Osteoblast (primary cell): ENCODE data around the gene PDCD5. TPM values are rescaled to one million over a fixed set of nuclear protein-coding genes. Genes with fewer than 3 reads are reported as not detected.

ENCODE experiments used
- DNase-seq: peaks from one replicate; pipeline ENCODE4 v3.0.0; 2011; ENCODE audit warnings: low spot score, mixed read lengths; ENCODE audit not compliant: insufficient read length; ENCODE audit errors: missing footprints
- H2AFZ ChIP-seq: 2 replicates; pipeline ENCODE4 v1.6.0; 2011; ENCODE audit warnings: mild to moderate bottlenecking, low read length
- H3K27ac ChIP-seq: 2 replicates; pipeline ENCODE4 v1.5.1; 2011; ENCODE audit warnings: mild to moderate bottlenecking, low read depth, low read length, moderate library complexity
- H3K27me3 ChIP-seq: 2 replicates; pipeline ENCODE4 v1.6.0; 2012; ENCODE audit warnings: mild to moderate bottlenecking, control low read depth, inconsistent platforms, low read length, moderate library complexity; ENCODE audit not compliant: insufficient read depth
- H3K36me3 ChIP-seq: 2 replicates; pipeline ENCODE4 v1.5.1; 2011; ENCODE audit warnings: mild to moderate bottlenecking, low read length, control low read depth, moderate library complexity; ENCODE audit not compliant: insufficient read depth
- H3K4me1 ChIP-seq: 2 replicates; pipeline ENCODE4 v1.5.1; 2011; ENCODE audit warnings: mild to moderate bottlenecking, low read length, control low read depth, moderate library complexity; ENCODE audit not compliant: insufficient read depth
- H3K4me2 ChIP-seq: 2 replicates; pipeline ENCODE4 v1.6.0; 2011; ENCODE audit warnings: mild to moderate bottlenecking, low read length; ENCODE audit not compliant: insufficient read depth
- H3K4me3 ChIP-seq: fragments of 200-600 bp; sonication (generic); 3 replicates; pipeline ENCODE4 v1.5.1; 2012; ENCODE audit warnings: mild to moderate bottlenecking, low read length, inconsistent platforms; ENCODE audit not compliant: insufficient read depth
- H3K79me2 ChIP-seq: 2 replicates; pipeline ENCODE4 v1.6.0; 2012; ENCODE audit warnings: mild to moderate bottlenecking, low read length, control low read depth, inconsistent platforms; ENCODE audit not compliant: insufficient read depth
- H3K9me3 ChIP-seq: 2 replicates; pipeline ENCODE4 v1.5.1; 2011; ENCODE audit warnings: low read depth, low read length, control low read depth
- H4K20me1 ChIP-seq: 2 replicates; pipeline ENCODE4 v1.6.0; 2012; ENCODE audit warnings: mild to moderate bottlenecking, low read length, control low read depth; ENCODE audit not compliant: insufficient read depth
- CTCF ChIP-seq: IDR thresholded peaks from 2 replicates; pipeline ENCODE4 v1.5.1; 2011; ENCODE audit warnings: mild to moderate bottlenecking, low read depth, low read length, moderate library complexity; ENCODE audit errors: extremely low read depth
- total RNA-seq: library from RNA; depleted of rRNA; stranded (reverse); fragments of >200 nt; gene quantifications from 2 replicates; pipeline ENCODE4 v1.2.3, GENCODE V29; 2012

PDCD5 gene
- total RNA-seq, 1 donor = 51.0 TPM

GRCh38 chr19:32605544-32605943, 24.6 kb downstream of the PDCD5 start:
- no peaks in the 10 kb centered on the region for H4K20me1 ChIP-seq

GRCh38 chr19:32606289-32606688, 25.3 kb downstream of the PDCD5 start:
- H3K4me2 ChIP-seq = no peak overlapping the region
- no peaks in the 10 kb centered on the region for H4K20me1 ChIP-seq
- no peak overlapping the region for H3K27ac ChIP-seq
- H2AFZ ChIP-seq = no peak overlapping the region
- H3K9me3 ChIP-seq = no peaks in the 10 kb centered on the region
- no peaks in the 10 kb centered on the region for H3K27me3 ChIP-seq
- H3K36me3 ChIP-seq = peaks cover 37% of the 10 kb centered on the region
- H3K79me2 ChIP-seq = no peaks in the 10 kb centered on the region
- no peak for DNase-seq
- no peak for TF ChIP-seq CTCF
- H3K4me3 ChIP-seq = no peak overlapping the region
- no peaks in the 10 kb centered on the region for H3K4me1 ChIP-seq

More at GRCh38 chr19:32605544-32605943, 24.6 kb downstream of the PDCD5 start:
- no peak for DNase-seq
- no peak overlapping the region for H3K4me3 ChIP-seq
- no peaks in the 10 kb centered on the region for H3K79me2 ChIP-seq
- no peak overlapping the region for H3K4me2 ChIP-seq
- no peak overlapping the region for H2AFZ ChIP-seq
- H3K27me3 ChIP-seq = no peaks in the 10 kb centered on the region
- no peak for TF ChIP-seq CTCF
- H3K9me3 ChIP-seq = no peaks in the 10 kb centered on the region
- H3K36me3 ChIP-seq = peaks cover 37% of the 10 kb centered on the region
- H3K27ac ChIP-seq = no peak overlapping the region
- H3K4me1 ChIP-seq = no peaks in the 10 kb centered on the region

- no peak overlapping the region for H3K27ac ChIP-seq
- DNase-seq = no peak
- H2AFZ ChIP-seq = no peak overlapping the region
- no peaks in the 10 kb centered on the region for H3K4me1 ChIP-seq
- H3K79me2 ChIP-seq = no peaks in the 10 kb centered on the region
- no peak for TF ChIP-seq CTCF
- no peak overlapping the region for H3K4me3 ChIP-seq
- H3K36me3 ChIP-seq = peaks cover 35% of the 10 kb centered on the region
- H3K4me2 ChIP-seq = no peak overlapping the region
- no peaks in the 10 kb centered on the region for H3K9me3 ChIP-seq
- H3K27me3 ChIP-seq = no peaks in the 10 kb centered on the region
- no peaks in the 10 kb centered on the region for H4K20me1 ChIP-seq
Measured at GRCh38 chr19:32607479-32607878, 26.5 kb downstream of the PDCD5 start.

- TF ChIP-seq CTCF = no peak
- Histone ChIP-seq H3K36me3 (peaks cover 44% of the 10 kb centered on the region), H3K4me2 (no peak overlapping the region), H3K27me3 (no peaks in the 10 kb centered on the region), H3K9me3 (no peaks in the 10 kb centered on the region), H2AFZ (no peak overlapping the region), H3K4me1 (no peaks in the 10 kb centered on the region), H4K20me1 (no peaks in the 10 kb centered on the region), H3K79me2 (no peaks in the 10 kb centered on the region), H3K4me3 (no peak overlapping the region), H3K27ac (no peak overlapping the region)
- no peak for DNase-seq
Measured at GRCh38 chr19:32611161-32611560, 30.2 kb downstream of the PDCD5 start.
